GM21576 (cell line): Measurements from ENCODE around the gene DNAJC25.
"Not testable (repeated sequence)": the region's sequence is repeated elsewhere in the genome, so short reads cannot be mapped to it uniquely, and the experiment has no call there.

Experiments used
- ATAC-seq: cut with Tn5 transposase; IDR thresholded peaks from one replicate; pipeline ENCODE4 v1.9.1; 2021; ENCODE audit warnings: mild to moderate bottlenecking, moderate library complexity; ENCODE audit not compliant: unreplicated experiment

Gene DNAJC25

GRCh38 chr9:111662576-111663300 is 31.6 kb downstream of the DNAJC25 start:
- peak; percentile 4 for ATAC-seq

- ATAC-seq, result no peak
Observed at GRCh38 chr9:111663301-111663823, 32.2 kb downstream of the DNAJC25 start.

GRCh38 chr9:111668026-111668573 is 37.0 kb downstream of the DNAJC25 start:
- no peak for ATAC-seq

- not testable (repeated sequence) for ATAC-seq
Observed at GRCh38 chr9:111668601-111669000, 37.5 kb downstream of the DNAJC25 start.

GRCh38 chr9:111674319-111674718 is 43.2 kb downstream of the DNAJC25 start:
- ATAC-seq, result no peak

GRCh38 chr9:111676116-111676515 is 45.0 kb downstream of the DNAJC25 start:
- ATAC-seq, result no peak

- no peak for ATAC-seq
Observed at GRCh38 chr9:111678293-111678692, 47.2 kb downstream of the DNAJC25 start.

GRCh38 chr9:111679199-111679598 is 48.1 kb downstream of the DNAJC25 start:
- no peak for ATAC-seq

- ATAC-seq, result no peak
Observed at GRCh38 chr9:111683392-111683791, 52.3 kb downstream of the DNAJC25 start.

- ATAC-seq, result no peak
Observed at GRCh38 chr9:111691672-111692329, 60.7 kb downstream of the DNAJC25 start.

GRCh38 chr9:111696796-111697195 is 65.7 kb downstream of the DNAJC25 start:
- ATAC-seq, result no peak

- ATAC-seq, result no peak
Observed at GRCh38 chr9:111700776-111701175, 69.6 kb downstream of the DNAJC25 start.
